AG04450 (cell line): Measurements from ENCODE around the gene PGAP6. TPM values are rescaled to one million over a fixed set of nuclear protein-coding genes. Genes with fewer than 3 reads are reported as not detected.

Experiments used
- CTCF ChIA-PET: fragments of 300-600, 350-600 bp; formaldehyde crosslinking; extraction: SDS; loops from one replicate; lab custom pipeline; 2022; ENCODE audit warnings: antibody characterized with exemption, inconsistent platforms; lab: Charles Lee
- POLR2A ChIA-PET: fragments of 350-600 bp; formaldehyde crosslinking; extraction: SDS; loops from one replicate; lab custom pipeline; 2021; ENCODE audit warnings: antibody characterized with exemption, inconsistent platforms; lab: Yijun Ruan, JAX
- DNase-seq: peaks from one replicate; pipeline ENCODE4 v3.0.0-alpha.2; 2011; ENCODE audit warnings: low read depth, low spot score
- H3K27ac ChIP-seq: one replicate; pipeline ENCODE4 v1.5.1; 2012; ENCODE audit warnings: low read depth, low read length, control low read depth
- H3K27me3 ChIP-seq: one replicate; pipeline ENCODE4 v1.6.0; 2012; ENCODE audit warnings: low read length; ENCODE audit not compliant: control insufficient read depth, insufficient read depth
- H3K4me3 ChIP-seq: 2 replicates; pipeline ENCODE4 v1.5.1; 2011; ENCODE audit warnings: mild to moderate bottlenecking, low read depth, low read length, control low read depth
- H3K9me3 ChIP-seq: 2 replicates; pipeline ENCODE4 v1.5.1; 2012; ENCODE audit warnings: low read length; ENCODE audit not compliant: control insufficient read depth, insufficient read depth
- polyA plus RNA-seq: library from polyadenylated mRNA; depleted of rRNA; stranded (reverse); fragments of >200 nt; gene quantifications from 2 replicates; pipeline ENCODE4 v1.2.3, GENCODE V29; 2011
- TF ChIP-seq, protein P1 (sequence below): IDR thresholded peaks from 2 replicates; pipeline ENCODE4 v1.5.1; 2011; ENCODE audit warnings: low read depth, low read length, control low read depth, inconsistent platforms

PGAP6 gene
- polyA plus RNA-seq, 1 experiment = 40.8 TPM

GRCh38 chr16:359871-360697 is 21.7 kb downstream of the PGAP6 start:
- Histone ChIP-seq H3K27me3 (no peaks in the 10 kb centered on the region), H3K9me3 (no peaks in the 10 kb centered on the region; the same call in 1 of the 2 replicates), H3K4me3 (no peak overlapping the region), H3K27ac (no peak overlapping the region)
- DNase-seq = no peak
- ChIA-PET POLR2A (no interaction called here), CTCF (no interaction called here)
- TF ChIP-seq, protein P1, sequence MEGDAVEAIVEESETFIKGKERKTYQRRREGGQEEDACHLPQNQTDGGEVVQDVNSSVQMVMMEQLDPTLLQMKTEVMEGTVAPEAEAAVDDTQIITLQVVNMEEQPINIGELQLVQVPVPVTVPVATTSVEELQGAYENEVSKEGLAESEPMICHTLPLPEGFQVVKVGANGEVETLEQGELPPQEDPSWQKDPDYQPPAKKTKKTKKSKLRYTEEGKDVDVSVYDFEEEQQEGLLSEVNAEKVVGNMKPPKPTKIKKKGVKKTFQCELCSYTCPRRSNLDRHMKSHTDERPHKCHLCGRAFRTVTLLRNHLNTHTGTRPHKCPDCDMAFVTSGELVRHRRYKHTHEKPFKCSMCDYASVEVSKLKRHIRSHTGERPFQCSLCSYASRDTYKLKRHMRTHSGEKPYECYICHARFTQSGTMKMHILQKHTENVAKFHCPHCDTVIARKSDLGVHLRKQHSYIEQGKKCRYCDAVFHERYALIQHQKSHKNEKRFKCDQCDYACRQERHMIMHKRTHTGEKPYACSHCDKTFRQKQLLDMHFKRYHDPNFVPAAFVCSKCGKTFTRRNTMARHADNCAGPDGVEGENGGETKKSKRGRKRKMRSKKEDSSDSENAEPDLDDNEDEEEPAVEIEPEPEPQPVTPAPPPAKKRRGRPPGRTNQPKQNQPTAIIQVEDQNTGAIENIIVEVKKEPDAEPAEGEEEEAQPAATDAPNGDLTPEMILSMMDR = no peak

DNA sequence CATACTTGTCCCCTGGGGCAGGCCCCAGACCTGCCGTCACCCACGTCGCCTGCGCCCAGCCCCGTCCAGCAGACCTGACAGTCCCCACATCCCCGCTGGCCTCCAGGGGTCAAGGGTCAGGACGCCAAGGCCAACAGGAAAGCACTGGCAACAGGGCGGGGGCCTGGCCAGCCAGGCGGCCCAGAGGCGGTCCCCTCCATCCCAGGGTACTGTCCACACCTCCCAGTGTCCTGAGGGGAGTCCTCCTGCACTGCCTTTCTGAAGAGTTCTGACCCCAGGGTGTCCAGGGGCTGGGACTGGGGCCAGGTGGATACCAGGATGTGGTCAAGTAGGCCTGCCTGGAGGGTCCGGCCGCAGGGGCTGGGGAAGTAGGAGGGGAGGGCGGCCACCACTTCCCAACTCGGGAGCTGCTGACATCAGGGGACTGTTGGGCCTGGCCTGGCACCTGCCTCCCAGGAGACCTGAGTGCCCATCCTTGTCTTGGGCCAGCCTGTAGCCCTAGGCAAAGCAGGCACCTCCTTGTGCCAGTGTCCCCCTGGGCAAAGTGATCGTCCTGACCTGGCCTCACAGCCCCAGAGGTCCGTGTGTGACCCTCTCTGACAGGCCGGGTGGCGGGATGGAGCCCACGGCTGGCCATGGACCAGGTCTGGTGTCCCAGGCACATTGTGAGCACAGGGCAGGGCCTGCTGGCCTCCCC is 22.6 kb downstream of the PGAP6 start:
- DNase-seq = no peak
- Histone ChIP-seq H3K4me3 (no peak overlapping the region), H3K9me3 (no peaks in the 10 kb centered on the region; the same call in 1 of the 2 replicates), H3K27ac (no peak overlapping the region), H3K27me3 (no peaks in the 10 kb centered on the region)
- POLR2A ChIA-PET = no interaction called here
- CTCF ChIA-PET = no interaction called here
- TF ChIP-seq, protein P1 = no peak

DNA sequence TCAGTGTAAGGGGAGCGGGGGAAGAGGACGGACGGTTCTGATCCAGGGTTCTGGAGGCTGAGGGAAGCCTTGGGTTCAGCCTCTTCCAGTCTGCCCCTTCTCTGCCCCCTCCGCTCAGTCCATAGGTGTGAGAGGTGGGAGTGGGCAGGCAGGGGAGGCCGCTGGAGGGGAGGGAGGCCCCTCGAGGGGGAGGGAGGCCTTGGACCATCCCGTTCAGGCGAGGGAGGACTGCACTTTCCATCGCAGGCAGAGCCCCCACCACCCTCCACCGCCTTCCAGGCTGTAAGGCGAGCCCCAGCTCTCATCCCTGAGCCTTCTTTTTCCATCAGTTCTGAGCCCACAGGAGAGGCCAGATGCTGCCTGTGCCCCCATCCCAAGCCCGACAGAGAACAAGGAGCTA is 25.0 kb downstream of the PGAP6 start:
- CTCF ChIA-PET = interaction anchor here (1.5 kb wide), 1 partner anchor 250 kb away, joined by 3 read pairs; no protein-coding TSS in a partner anchor
- POLR2A ChIA-PET = no interaction called here

GRCh38 chr16:354971-355461 is 26.8 kb downstream of the PGAP6 start:
- no peaks in the 10 kb centered on the region for H3K27me3 ChIP-seq
- ChIA-PET POLR2A (no interaction called here), CTCF (no interaction called here)
- DNase-seq = no peak
- H3K4me3 ChIP-seq = no peak overlapping the region
- TF ChIP-seq, protein P1 = no peak
- no peaks in the 10 kb centered on the region; the same call in 1 of the 2 replicates for H3K9me3 ChIP-seq
- H3K27ac ChIP-seq = no peak overlapping the region

More for the DNA sequence above, 25.0 kb downstream of the PGAP6 start:
- no peaks in the 10 kb centered on the region; the same call in 1 of the 2 replicates for H3K9me3 ChIP-seq
- TF ChIP-seq, protein P1 = no peak
- DNase-seq = no peak
- H3K4me3 ChIP-seq = no peak overlapping the region
- H3K27ac ChIP-seq = no peak overlapping the region
- no peaks in the 10 kb centered on the region for H3K27me3 ChIP-seq
